HL-60 (cell line): ENCODE results near the gene POGK.

Source experiments
- CTCF ChIP-seq: IDR thresholded peaks from one replicate; pipeline ENCODE4 v1.5.1; 2011; ENCODE audit warnings: low read length, control low read depth, inconsistent platforms; ENCODE audit not compliant: insufficient read depth
- GABPA ChIP-seq: IDR thresholded peaks from 2 replicates; pipeline ENCODE4 v1.6.1; 2012; ENCODE audit warnings: low read depth
- REST ChIP-seq: IDR thresholded peaks from 2 replicates; pipeline ENCODE4 v1.6.1; 2012; ENCODE audit warnings: low read depth; ENCODE audit not compliant: insufficient replicate concordance

GRCh38 chr1:166822385-166822784 is 16.9 kb upstream of the POGK start:
- TF ChIP-seq CTCF (no peak), REST (no peak), GABPA (no peak)
